ENCODE measurements around the gene PRCP. TPM values are rescaled to one million over a fixed set of nuclear protein-coding genes. Genes with fewer than 3 reads are reported as not detected.
A peak's percentile ranks its signal among the peaks of the same experiment; 100 is the strongest.

The PRCP gene
- total RNA-seq, 1 donor from 2014 or later: 79.7 TPM

DNA sequence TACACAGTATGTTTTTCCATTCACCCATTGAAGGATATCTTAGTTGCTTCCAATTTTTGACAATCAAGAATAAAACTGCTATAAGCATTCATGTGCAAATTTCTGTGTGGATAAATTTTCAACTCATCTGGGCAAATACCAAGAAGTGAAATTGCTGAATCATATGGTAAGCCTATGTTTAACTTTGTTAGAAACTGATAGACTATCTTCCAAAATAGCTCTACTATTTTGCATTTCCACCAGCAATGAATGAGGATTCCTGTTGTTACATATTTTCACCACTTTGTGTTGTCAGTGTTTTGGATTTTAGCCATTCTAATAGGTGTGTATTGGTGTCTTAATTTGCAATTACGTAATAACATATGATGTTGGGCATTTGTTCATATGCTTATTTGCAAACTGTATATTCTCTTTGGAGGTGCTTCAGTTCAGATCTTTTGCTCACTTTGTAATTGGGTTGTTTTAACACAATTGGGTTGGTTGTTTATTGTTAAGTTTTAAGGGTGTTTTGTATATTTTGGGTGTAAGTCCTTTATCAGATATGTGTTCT, 117.3 kb downstream of the PRCP start:
- no peak for DNase-seq (ENCODE audit: low read depth)

DNA sequence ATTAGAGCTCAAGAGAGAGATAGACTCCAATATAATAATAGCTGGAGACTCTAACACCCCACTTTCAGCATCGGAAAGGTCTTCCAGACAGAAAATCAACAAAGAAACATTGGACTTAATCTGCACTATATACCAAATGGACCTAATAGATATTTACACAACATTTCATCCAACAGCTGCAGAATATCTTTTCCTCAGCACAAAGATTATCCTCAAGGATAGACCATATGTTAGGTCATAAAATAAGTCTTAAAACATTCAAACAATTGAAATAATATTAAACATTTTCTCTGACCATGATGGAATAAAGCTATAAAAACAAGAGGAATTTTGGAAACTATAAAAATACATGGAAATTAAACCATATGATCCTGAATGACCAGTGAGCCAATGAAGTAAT, 121.5 kb downstream of the PRCP start:
- DNase-seq (ENCODE audit: low read depth): no peak

DNA sequence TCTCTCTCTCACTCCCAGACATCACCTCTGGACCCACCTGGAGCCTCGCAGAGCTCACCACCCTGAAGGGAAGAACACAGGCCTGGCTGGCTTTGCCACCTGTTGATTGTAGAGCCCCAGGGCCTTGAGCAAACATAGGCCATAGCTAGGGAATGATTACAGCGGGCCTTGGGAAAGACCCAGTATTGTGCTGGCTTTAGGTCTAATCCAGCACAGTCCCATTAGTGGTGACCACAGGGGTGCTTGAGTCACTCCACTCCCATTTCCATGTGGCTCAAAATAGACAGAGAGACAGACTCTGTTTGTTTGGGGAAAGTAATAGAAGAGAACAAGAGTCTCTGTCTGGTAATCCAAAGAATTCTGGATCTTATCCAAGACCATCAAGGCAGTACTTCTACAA, 123.9 kb downstream of the PRCP start:
- DNase-seq (ENCODE audit: low read depth): peak; percentile 18

DNA sequence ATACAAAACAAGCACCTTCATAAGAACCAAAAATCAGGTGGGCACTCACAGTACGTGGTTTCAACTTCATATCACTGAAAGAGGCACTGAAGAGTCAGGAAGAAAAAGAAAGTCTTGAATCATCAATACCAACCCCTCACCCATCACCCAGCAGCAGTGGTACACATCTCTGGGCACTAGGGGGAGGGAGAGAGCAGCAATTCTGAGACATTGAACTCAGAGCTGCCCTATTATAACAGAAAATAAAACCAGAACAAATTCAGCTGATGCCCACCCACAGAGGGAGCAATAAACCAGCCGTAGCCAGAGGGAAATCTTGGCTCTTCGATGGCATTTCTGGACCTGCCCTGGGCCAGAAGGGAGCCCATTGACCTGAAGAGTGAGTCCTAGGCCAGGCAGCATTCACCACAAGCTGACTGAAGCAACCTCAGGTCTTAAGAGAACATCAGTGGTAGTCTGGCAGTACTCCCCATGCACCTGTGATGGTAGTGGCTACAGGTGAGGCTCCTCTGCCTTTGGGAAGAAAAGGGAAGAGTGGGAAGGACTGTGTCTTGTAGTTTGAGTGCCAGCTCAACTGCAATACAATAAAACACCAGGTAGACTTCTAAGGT, 124.4 kb downstream of the PRCP start:
- DNase-seq (ENCODE audit: low read depth): peak; percentile 37

GRCh38 chr11:82775218-82775617, 125.0 kb downstream of the PRCP start:
- no peak for DNase-seq (ENCODE audit: low read depth)

Other genes with a start within 250 kb of the PRCP start
- gene FAM181B, start 166.6 kb downstream of the PRCP start, total RNA-seq: 0.10 TPM in 1 of 2 replicates, not detected in the other
- 0.99 and 8.5 TPM in 2 replicates for gene DDIAS, start 1.3 kb upstream of the PRCP start, total RNA-seq
- gene RAB30, start 171.5 kb upstream of the PRCP start, total RNA-seq: 8.3 and 24.0 TPM in 2 replicates

All from renal cortical epithelial cell (primary cell).